HG03025 (cell line): ENCODE results near the gene TWSG1.

Experiments
- ATAC-seq: cut with Tn5 transposase; IDR thresholded peaks from one replicate; pipeline ENCODE4 v1.9.1; 2021; ENCODE audit warnings: mild to moderate bottlenecking, moderate library complexity; ENCODE audit not compliant: unreplicated experiment, low FRiP score

Gene TWSG1

GRCh38 chr18:9334329-9334972, at the start of gene TWSG1:
TWSG1 (plus strand) TSS chr18:9334773; CDS start chr18:9337230, 2,457 bp downstream.
- ATAC-seq, result peak; percentile 69

- ATAC-seq, result no peak
Observed at GRCh38 chr18:9285604-9286003, 49.0 kb upstream of the TWSG1 start.

GRCh38 chr18:9287036-9287435, 47.5 kb upstream of the TWSG1 start:
- ATAC-seq, result no peak

GRCh38 chr18:9289698-9290097, 44.9 kb upstream of the TWSG1 start:
- ATAC-seq, result no peak

GRCh38 chr18:9290156-9290555, 44.4 kb upstream of the TWSG1 start:
- no peak for ATAC-seq

- no peak for ATAC-seq
Observed at GRCh38 chr18:9292047-9292446, 42.5 kb upstream of the TWSG1 start.

- no peak for ATAC-seq
Observed at GRCh38 chr18:9293948-9294347, 40.6 kb upstream of the TWSG1 start.

GRCh38 chr18:9296233-9297006, 38.2 kb upstream of the TWSG1 start:
- no peak for ATAC-seq

GRCh38 chr18:9297007-9297393, 37.6 kb upstream of the TWSG1 start:
- no peak for ATAC-seq

- ATAC-seq, result no peak
Observed at GRCh38 chr18:9304388-9305070, 30.0 kb upstream of the TWSG1 start.

- no peak for ATAC-seq
Observed at GRCh38 chr18:9319333-9319732, 15.2 kb upstream of the TWSG1 start.

GRCh38 chr18:9321017-9321452, 13.5 kb upstream of the TWSG1 start:
- no peak for ATAC-seq

- ATAC-seq, result no peak
Observed at GRCh38 chr18:9321736-9322135, 12.8 kb upstream of the TWSG1 start.

GRCh38 chr18:9322744-9323143, 11.8 kb upstream of the TWSG1 start:
- ATAC-seq, result no peak

- no peak for ATAC-seq
Observed at GRCh38 chr18:9323750-9324445, 10.7 kb upstream of the TWSG1 start.

- ATAC-seq, result no peak
Observed at GRCh38 chr18:9325716-9326115, 8.9 kb upstream of the TWSG1 start.

- ATAC-seq, result no peak
Observed at GRCh38 chr18:9328776-9329175, 5.8 kb upstream of the TWSG1 start.

GRCh38 chr18:9329471-9329870, 5.1 kb upstream of the TWSG1 start:
- no peak for ATAC-seq

GRCh38 chr18:9330419-9330818, 4.2 kb upstream of the TWSG1 start:
- no peak for ATAC-seq

- ATAC-seq, result peak; percentile 35
Observed at GRCh38 chr18:9333441-9334328, 888 bp upstream of the TWSG1 start.
